Activated CD8-positive, alpha-beta T cell treated with anti-CD3 and anti-CD28 coated beads for 36 hours (primary cell): ENCODE data around the gene PLET1. TPM values are rescaled to one million over a fixed set of nuclear protein-coding genes. Genes with fewer than 3 reads are reported as not detected.

ENCODE experiments used
- ATAC-seq: fragments of 200-7000 bp; cut with Tn5 transposase; one replicate; pipeline ENCODE4 v1.10.0; 2021; ENCODE audit warnings: mild to moderate bottlenecking, moderate library complexity
- CTCF ChIA-PET: fragments of 350-600 bp; sonication (Branson Sonifier 250); formaldehyde crosslinking; loops from one replicate; lab custom pipeline; 2021; ENCODE audit warnings: antibody characterized with exemption; lab: Charles Lee
- POLR2A ChIA-PET: fragments of 350-600 bp; sonication (Branson Sonifier 250); formaldehyde crosslinking; loops from one replicate; lab custom pipeline; 2021; ENCODE audit warnings: antibody characterized with exemption; lab: Charles Lee
- DNase-seq: peaks from one replicate; pipeline ENCODE4 v3.0.0-alpha.2; 2020
- H3K27ac Mint-ChIP-seq: one replicate; pipeline ENCODE4 v1.8.0; 2021; ENCODE audit warnings: mild to moderate bottlenecking, mixed read lengths
- H3K27me3 Mint-ChIP-seq: one replicate; pipeline ENCODE4 v1.8.0; 2021; ENCODE audit warnings: mixed read lengths
- H3K36me3 Mint-ChIP-seq: one replicate; pipeline ENCODE4 v1.8.0; 2021; ENCODE audit warnings: low read depth, mixed read lengths
- H3K4me1 Mint-ChIP-seq: one replicate; pipeline ENCODE4 v1.8.0; 2021; ENCODE audit warnings: low read depth, mixed read lengths
- H3K4me3 Mint-ChIP-seq: one replicate; pipeline ENCODE4 v1.8.0; 2021; ENCODE audit warnings: mild to moderate bottlenecking, moderate library complexity, mixed read lengths
- H3K9me3 Mint-ChIP-seq: one replicate; pipeline ENCODE4 v1.8.0; 2021; ENCODE audit warnings: mixed read lengths
- CTCF ChIP-seq: fragments of 200-600 bp; IDR thresholded peaks from one replicate; pipeline ENCODE4 v1.8.0; 2022; ENCODE audit warnings: antibody characterized with exemption, mild to moderate bottlenecking
- intact Hi-C: fragments of 100-400 bp; cut with micrococcal nuclease; formaldehyde crosslinking; loops from one replicate; pipeline ENCODE4 v1.10.0; 2022
- total RNA-seq, 2 experiments: library from RNA; stranded (reverse); gene quantifications; one replicate each; pipeline ENCODE4 v1.2.3, GENCODE V29; 2021

PLET1 gene
- total RNA-seq, 2 experiments from 2014 or later, result not detected

GRCh38 chr11:112212710-112213109 is 48.0 kb downstream of the PLET1 start:
- no peak overlapping the region for H3K4me3 Mint-ChIP-seq
- CTCF ChIA-PET, result interaction anchor here (0.9 kb wide), 1 partner anchor 37 kb away, joined by 4 read pairs; the partner anchor contains the start of gene BCO2
- intact Hi-C loops, result loop anchor here (10.0 kb wide), 1 partner anchor 342 kb away; no protein-coding TSS in a partner anchor

GRCh38 chr11:112212290-112212689 is 48.4 kb downstream of the PLET1 start:
- ATAC-seq, result no peak
- intact Hi-C loops, result loop anchor here (10.0 kb wide), 1 partner anchor 343 kb away; no protein-coding TSS in a partner anchor
- no peak overlapping the region for H3K27ac Mint-ChIP-seq

More at GRCh38 chr11:112212710-112213109, 48.0 kb downstream of the PLET1 start:
- DNase-seq (no peak), ATAC-seq (no peak)
- Mint-ChIP-seq H3K9me3 (no peaks in the 10 kb centered on the region), H3K27ac (no peak overlapping the region), H3K36me3 (no peaks in the 10 kb centered on the region), H3K4me1 (peaks cover 5% of the 10 kb centered on the region), H3K27me3 (peaks cover 6% of the 10 kb centered on the region)
- no peak for TF ChIP-seq CTCF
- POLR2A ChIA-PET, result no interaction called here

GRCh38 chr11:112211536-112211935 is 49.1 kb downstream of the PLET1 start:
- ChIA-PET POLR2A (no interaction called here), CTCF (interaction anchor here (0.8 kb wide), 1 partner anchor 8 kb away, joined by 4 read pairs; no protein-coding TSS in a partner anchor)
- no peak for TF ChIP-seq CTCF
- peaks cover 5% of the 10 kb centered on the region for H3K4me1 Mint-ChIP-seq
- H3K27ac Mint-ChIP-seq, result no peak overlapping the region
- ATAC-seq (no peak), DNase-seq (no peak)
- intact Hi-C loops, result loop anchor here (10.0 kb wide), 1 partner anchor 343 kb away; no protein-coding TSS in a partner anchor
- H3K36me3 Mint-ChIP-seq, result no peaks in the 10 kb centered on the region
- no peaks in the 10 kb centered on the region for H3K9me3 Mint-ChIP-seq
- H3K4me3 Mint-ChIP-seq, result no peak overlapping the region
- H3K27me3 Mint-ChIP-seq, result peaks cover 6% of the 10 kb centered on the region

More at GRCh38 chr11:112212290-112212689, 48.4 kb downstream of the PLET1 start:
- Mint-ChIP-seq H3K27me3 (peaks cover 6% of the 10 kb centered on the region), H3K4me1 (peaks cover 5% of the 10 kb centered on the region), H3K36me3 (no peaks in the 10 kb centered on the region), H3K4me3 (no peak overlapping the region), H3K9me3 (no peaks in the 10 kb centered on the region)
- CTCF ChIA-PET, result interaction anchor here (0.8 to 0.9 kb wide), 2 partner anchors 8 to 37 kb away, joined by 4 read pairs; partner anchors contain the start of gene BCO2
- TF ChIP-seq CTCF, result no peak
- POLR2A ChIA-PET, result no interaction called here
- DNase-seq, result no peak

GRCh38 chr11:112210890-112211289 is 49.8 kb downstream of the PLET1 start:
- intact Hi-C loops, result loop anchor here (10.0 kb wide), 1 partner anchor 344 kb away; no protein-coding TSS in a partner anchor
- POLR2A ChIA-PET, result no interaction called here
- CTCF ChIA-PET, result interaction anchor here (1.0 kb wide), 1 partner anchor 69 kb away, joined by 3 read pairs; no protein-coding TSS in a partner anchor
- Mint-ChIP-seq H3K9me3 (no peaks in the 10 kb centered on the region), H3K4me1 (peaks cover 5% of the 10 kb centered on the region), H3K27me3 (peaks cover 6% of the 10 kb centered on the region), H3K4me3 (no peak overlapping the region), H3K27ac (no peak overlapping the region), H3K36me3 (no peaks in the 10 kb centered on the region)
- TF ChIP-seq CTCF, result no peak
- ATAC-seq (no peak), DNase-seq (no peak)

GRCh38 chr11:112206071-112206470 is 54.6 kb downstream of the PLET1 start:
- Mint-ChIP-seq H3K36me3 (no peaks in the 10 kb centered on the region), H3K27me3 (peaks cover 2% of the 10 kb centered on the region), H3K4me1 (no peaks in the 10 kb centered on the region), H3K4me3 (no peak overlapping the region), H3K9me3 (no peaks in the 10 kb centered on the region), H3K27ac (no peak overlapping the region)
- no peak for TF ChIP-seq CTCF
- DNase-seq, result no peak
- ATAC-seq, result no peak
- POLR2A ChIA-PET, result no interaction called here
- CTCF ChIA-PET, result interaction anchor here (0.8 to 1.2 kb wide), 3 partner anchors 13 to 74 kb away, joined by 3 to 4 read pairs (median 3); partner anchors contain the start of gene BCO2
- intact Hi-C loops, result no loop called here
